GM21619 (cell line): ENCODE measurements around the gene ZBTB43.
"Not testable (repeated sequence)": the region's sequence is repeated elsewhere in the genome, so short reads cannot be mapped to it uniquely, and the experiment has no call there.

ENCODE experiments used
- ATAC-seq: cut with Tn5 transposase; IDR thresholded peaks from one replicate; pipeline ENCODE4 v1.9.1; 2021; ENCODE audit not compliant: unreplicated experiment

ZBTB43 gene, protein sequence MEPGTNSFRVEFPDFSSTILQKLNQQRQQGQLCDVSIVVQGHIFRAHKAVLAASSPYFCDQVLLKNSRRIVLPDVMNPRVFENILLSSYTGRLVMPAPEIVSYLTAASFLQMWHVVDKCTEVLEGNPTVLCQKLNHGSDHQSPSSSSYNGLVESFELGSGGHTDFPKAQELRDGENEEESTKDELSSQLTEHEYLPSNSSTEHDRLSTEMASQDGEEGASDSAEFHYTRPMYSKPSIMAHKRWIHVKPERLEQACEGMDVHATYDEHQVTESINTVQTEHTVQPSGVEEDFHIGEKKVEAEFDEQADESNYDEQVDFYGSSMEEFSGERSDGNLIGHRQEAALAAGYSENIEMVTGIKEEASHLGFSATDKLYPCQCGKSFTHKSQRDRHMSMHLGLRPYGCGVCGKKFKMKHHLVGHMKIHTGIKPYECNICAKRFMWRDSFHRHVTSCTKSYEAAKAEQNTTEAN

DNA sequence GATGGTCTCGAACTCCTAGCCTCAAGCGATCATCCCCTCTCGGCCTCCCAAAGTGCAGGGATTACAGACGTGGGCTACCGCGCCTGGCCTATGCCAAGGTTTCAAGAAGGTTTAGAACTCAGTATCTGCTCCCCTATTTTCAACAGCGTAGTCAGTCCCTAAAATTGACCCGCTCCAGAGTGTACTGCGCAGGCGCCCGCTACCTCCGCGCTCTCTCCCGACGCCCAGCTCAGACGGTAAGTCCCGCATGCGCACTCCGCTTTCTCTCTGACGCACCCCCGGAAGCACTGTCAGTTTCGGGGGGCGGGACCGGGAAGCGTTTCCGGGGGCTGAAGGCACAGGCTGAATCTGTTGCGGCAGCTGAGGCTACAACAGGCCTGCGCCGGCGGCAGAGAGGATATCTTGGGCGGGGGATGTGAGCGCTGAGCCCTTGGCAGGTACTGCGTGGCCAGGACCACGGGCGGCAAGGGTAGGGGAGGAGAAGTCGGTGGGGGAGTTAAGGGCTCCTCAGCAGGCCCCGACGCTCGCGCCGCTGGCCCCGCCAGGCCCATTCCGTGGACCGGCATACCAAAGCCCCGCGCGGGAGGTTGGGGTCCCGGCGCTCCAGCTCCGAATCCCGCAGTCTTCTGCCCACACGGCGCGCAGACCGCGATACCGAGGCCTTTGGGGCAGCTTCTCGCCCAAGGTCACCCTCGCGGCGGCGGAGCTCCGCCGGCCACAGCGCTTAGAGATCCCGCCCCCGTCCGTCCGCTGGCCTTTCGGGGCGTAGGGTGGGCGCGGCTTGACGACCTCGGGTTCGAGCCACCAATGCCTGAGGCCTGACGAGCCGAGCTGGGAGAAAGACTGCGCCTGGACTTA, at the start of gene ZBTB43:
Gene ZBTB43 (plus strand): TSS at position 345 of the 858 bp plus-strand sequence. CDS start 27,470 bp downstream, outside the sequence.
- peak; percentile 71 for ATAC-seq

DNA sequence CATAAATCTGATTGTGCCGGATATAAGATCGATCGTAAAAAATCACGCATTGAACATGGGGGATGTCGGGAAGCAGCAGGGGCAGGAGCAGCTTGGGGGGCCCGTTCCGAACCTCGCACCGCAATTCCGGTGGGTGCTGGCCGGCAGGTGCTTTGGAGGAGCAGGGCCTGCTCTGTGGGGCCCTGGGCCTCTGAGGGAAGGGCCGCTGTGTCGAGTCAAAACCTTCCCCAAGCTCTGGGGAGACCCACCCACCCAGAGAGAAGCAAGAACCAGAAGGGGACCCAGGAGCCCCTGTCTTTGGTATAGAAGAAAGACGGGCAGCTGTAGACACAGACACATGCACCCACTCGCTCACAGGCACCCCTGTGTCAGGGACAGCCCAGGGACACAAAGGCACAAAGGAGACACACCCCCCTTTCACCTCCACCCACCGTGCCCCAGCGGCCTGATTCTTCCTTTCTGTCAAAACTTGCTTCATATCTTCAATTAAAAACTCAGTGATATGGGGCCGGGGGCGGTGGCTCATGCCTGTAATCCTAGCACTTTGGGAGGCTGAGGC, 49.4 kb upstream of the ZBTB43 start:
- ATAC-seq, result no peak

DNA sequence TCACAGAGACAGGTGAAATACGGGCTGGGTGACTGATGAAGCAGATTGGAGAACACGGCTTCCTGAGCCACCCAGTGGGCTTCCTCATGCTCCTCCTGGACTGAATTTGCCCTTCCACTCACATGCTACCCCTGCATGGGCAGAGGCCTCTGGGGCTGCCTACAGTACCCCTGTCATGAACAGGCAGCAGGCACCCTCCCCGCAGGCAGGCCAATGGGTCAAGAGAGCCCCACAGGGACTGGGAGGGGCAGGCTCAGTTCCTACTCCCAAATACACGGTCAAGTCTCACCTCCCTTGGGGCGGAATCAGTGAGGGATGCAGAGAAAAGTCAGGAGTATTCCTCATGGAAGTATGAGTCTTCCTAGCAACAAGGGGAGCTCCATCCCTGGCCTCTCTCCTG, 48.6 kb upstream of the ZBTB43 start:
- ATAC-seq, result no peak

DNA sequence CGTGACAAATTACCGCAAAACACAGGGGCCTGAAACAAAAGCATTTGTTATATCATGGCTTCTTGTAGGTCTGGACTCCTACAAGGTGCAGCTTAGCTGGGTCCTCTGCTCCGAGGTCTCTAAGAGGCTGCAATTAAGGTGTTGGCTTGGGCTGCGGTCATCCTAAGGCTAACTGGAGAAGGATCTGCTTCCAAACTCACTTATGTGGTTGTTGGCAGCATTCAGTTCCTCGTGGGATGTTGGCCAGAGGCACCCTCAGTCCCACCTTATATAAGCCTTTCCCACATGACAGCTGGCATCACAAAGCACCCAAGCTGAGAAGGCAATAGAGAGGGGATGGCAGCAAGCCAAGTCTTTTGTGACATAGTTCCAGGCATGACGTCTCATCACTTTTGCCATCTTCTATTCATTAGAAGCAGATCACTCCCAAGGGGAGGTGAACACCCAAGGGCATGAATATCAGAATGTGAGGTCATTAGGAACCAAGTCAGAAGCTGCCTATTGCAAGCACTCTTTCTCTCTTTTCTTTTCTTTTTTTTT, 47.9 kb upstream of the ZBTB43 start:
- no peak for ATAC-seq

DNA sequence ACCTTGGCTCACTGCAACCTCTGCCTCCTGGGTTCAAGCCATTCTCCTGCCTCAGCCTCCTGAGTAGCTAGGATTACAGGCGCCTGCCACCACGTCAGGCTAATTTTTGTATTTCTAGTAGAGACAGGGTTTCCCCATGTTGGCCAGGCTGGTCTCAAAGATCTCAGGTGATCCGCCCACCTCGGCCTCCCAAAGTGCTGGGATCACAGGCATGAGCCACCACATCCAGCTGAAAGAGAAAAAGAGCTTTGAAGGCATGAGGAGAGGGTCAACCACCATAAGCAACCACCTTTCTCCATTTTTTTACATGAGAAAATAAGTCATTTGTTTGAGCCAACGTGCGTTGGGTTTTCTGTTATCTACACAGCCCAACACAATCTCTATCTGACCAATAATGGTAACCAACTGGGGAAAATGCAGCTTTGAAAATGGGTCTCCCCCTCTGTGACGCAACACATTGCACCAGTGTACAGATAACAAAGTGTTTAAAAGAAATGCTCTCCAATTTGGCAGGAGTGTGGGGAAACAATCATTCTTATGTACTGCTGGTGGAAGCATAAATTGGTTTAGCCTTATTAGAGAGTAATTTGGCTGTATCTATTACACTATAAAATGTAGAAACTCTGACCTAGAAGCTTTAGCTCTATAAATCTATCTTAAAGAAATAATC, 45.8 kb upstream of the ZBTB43 start:
- no peak for ATAC-seq

DNA sequence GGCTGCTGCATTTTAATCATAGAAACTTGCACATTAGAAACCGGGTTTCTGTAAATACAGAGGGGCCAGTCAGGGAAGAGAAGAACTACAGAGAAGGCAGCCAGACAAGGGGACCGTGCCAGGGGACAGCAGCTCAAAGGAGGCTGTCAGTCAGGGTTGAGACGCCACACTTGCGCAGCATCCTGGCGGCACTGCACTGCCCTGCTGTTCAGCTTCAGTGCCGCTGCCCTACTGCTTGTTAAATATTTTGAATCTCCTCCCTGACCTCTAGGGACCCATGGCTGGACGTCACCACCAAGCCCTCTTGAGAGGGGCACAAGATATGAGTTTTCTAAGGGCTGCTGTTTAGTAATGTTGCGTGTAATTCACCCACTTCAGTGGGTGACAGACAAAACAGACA, 43.6 kb upstream of the ZBTB43 start:
- ATAC-seq, result no peak

DNA sequence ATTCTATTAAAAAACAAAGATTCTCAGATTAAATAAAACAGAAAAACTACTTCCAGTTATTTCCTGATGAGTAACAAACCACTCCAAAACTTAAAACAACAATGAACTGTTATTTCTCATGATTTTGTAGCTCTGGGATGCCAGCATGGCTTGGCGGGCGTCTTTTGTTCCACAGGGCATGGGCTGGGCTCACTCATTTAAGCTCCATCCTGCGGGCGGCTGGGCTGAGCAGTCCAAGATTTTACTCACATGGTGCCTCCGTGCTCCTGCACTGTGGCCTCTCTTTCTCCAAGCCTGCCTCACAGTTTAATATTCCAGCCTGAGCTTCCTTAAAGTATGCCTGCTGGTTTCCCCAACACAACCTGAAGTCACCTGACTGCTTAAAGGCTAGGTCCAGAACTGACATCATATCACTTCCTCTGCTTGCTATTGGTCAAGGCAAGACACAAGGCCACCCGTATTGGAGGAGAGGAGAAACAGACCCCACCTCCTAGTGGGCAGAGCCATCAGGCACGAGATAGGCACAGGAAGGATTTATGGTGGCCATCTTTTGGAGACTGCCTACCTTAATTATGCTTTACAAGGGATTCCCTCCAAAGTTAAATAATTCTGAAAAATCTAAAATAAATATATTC, 41.6 kb upstream of the ZBTB43 start:
- ATAC-seq, result no peak

DNA sequence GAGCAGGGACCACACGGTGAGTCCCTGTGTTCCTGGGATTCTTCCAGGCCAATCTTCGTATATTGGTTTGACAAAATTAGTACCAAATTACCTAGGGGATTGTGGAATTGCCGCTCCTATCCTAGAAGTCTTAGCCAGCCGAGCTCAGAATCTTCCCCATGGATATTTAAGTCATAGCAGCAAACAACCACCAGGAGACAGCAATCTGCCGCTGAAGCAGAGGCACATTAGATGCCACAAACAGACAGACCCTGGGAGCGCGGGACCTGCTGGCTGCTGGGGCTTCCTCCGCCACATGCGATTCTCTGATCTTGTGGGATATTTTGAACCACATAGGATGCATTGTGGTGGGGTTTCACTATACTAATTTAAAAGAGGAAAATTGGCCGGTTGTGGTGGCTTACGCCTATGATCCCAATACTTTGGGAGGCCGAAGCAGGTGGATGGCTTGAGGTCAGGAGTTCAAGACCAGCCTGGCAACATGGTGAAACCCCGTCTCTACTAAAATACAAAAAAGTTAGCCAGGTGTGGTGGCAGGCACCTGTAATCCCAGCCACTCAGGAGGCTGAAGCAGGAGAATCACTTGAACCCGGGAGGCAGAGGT, 31.7 kb upstream of the ZBTB43 start:
- ATAC-seq, result no peak

DNA sequence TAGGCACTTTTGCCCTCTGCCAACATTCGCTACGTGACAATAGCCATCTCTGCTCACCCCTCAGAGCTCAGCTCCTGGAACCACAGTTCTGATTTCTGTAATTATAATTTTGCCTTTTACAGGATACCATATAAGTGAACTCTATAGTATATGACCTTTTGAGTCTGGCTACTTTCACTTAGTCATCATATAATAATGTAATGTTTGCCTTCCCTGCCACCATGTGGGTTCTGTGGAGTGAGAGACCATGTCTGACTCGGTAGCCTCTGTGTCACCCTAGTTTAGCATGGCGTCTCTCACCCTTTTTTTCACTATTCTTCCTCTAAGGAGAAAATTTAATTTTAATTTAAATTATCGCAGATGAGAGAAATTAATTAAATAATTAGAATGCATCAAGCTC, 28.9 kb upstream of the ZBTB43 start:
- ATAC-seq, result no peak

DNA sequence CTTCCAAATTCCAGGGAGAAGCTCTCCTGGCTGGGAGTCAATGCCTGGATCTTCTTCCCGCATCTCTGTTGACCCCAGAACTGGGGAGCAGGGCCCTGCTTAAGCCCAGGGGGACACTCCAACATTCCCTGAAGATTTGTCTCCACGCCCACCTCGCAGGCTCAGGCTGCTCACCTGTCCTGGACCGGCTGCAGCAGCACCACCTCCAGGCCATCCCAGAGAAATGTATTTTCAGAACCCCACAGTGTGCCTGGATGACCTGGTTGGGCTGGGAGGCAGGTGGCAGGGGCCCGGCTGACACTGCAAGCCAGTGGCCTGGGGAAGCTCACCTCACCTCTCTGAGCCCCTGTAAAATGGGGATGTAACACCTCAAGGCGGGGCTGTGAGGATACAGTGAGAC, 27.1 kb upstream of the ZBTB43 start:
- no peak for ATAC-seq

DNA sequence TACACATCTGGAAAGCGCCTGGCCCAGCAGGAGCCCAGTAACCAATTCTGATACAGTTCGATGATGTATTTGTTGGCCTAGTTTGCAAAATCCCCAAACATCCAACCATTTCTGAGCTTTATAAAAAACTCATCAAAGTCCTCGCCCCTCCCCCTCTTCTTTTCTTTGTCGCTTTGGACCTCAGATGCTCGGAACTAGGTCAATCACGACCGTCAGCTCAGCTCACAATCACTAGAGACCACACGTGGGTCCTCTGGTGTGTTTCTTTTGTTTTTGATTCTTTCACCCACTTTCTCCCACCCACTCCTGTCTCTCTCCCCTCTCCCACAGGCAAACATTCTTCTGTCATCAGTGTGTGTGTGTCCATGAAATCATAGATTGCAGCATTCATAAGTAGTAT, 26.7 kb upstream of the ZBTB43 start:
- ATAC-seq, result no peak

DNA sequence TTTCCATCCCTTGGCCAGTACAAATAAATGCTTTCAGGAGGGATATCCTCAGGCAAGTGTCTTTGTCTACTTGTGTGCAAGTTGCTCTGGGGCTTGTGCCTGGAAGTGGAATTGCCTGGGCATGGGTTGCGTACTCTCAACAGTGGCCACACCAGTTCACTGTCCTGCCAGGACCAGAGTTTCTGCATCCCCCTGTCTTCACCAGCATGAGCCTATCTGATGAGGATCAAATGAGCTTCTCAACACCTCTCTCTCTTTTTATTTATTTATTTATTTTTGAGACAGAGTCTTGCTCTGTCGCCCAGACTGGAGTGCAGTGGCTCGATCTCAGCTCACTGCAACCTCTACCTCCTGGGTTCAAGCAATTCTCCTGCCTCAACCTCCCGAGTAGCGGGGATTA, 26.1 kb upstream of the ZBTB43 start:
- ATAC-seq, result not testable (repeated sequence)

DNA sequence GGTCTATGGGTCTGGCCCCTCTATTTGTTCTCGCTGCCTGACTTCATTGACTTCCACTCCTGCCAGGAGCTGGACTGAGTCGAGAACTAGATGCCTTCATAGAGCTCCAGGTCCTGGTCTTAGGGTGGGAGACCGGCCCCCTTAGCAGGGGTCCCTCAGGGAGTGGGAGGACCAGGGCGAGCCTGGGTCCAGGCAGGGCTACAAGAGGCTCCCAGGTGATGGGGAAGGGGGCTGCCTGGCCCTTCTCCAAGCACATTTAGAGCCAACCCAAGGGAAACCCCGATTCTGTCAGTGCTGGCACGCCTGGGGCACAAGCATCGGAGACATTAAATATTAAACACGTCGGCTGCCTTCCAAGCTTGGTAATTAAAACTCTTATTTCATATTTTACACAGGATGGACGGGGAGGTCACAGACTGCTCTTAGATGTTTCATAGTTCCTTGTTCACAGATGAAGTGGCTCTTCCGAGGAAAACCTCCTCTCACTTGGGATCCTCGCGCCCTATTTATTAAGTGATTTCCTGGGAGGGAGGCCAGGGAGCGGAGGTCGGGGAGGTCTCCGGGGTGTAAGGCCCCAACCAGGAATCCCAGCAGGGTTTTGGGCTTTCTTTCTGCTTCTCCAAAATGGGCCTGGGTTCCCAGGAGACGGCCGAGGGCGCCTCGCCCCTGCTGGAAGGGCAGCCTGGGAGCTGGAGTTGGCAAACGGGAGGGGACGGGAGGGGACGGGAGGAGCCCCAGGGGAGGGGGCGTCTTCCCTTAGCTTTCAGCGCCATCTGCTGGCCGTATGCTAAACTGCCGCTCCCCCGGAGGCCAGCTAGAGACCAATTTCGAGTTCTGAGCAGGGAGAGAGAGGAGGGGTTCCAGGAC, 23.4 kb upstream of the ZBTB43 start:
- no peak for ATAC-seq

DNA sequence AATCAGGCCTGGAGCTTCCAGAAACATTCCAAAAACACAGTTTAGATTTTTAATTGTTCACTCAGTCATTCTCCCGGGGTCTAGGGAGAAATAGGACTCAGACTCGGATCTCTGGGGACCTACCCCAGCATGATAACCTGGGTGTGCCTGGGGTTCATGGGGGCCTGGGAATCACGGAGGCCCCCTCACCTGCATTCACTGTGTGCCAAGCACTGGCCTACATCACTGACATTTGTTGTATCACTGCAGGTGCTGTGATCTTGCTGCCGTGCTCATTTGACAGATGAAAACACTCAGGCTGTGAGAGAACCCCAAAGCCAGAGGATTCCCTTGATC, 22.8 kb upstream of the ZBTB43 start:
- ATAC-seq, result no peak

DNA sequence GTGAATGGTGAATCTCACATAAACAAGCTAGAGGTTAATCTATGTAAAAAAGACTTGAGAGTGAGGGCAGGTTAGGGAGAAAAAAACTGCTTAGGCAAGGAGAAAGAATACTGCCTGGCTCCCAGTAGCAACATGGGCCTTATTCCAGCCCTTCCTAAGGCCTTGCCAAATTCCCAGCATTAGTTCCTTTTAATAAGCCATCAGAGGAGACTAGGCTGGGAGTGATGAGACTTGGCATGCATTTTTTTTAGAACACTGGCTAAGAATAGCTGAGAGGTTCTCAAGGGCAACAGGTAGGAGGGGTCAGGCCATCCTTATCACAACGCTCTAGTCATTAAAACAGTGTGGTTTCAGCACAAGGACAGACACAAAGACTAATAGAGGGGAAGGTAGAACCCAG, 20.9 kb upstream of the ZBTB43 start:
- ATAC-seq, result no peak

DNA sequence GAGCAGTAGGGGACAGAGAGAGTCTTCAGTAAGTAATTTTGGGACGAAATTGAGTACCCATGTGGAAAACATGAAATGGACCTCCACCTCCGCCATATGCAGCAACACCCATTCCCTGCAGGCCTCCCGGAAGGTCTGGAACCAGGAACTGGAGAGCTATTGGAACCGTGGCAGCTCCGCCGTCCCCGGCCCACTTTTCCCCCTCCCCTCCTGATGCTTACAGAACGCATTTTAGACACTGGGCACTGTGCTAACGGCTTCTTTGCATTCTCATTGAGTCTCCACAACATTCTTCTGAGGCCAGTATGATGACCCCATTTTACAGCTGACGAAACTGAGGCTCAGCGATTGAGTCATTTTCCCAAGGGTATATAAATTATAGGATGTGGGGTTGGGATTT, 20.4 kb upstream of the ZBTB43 start:
- no peak for ATAC-seq

DNA sequence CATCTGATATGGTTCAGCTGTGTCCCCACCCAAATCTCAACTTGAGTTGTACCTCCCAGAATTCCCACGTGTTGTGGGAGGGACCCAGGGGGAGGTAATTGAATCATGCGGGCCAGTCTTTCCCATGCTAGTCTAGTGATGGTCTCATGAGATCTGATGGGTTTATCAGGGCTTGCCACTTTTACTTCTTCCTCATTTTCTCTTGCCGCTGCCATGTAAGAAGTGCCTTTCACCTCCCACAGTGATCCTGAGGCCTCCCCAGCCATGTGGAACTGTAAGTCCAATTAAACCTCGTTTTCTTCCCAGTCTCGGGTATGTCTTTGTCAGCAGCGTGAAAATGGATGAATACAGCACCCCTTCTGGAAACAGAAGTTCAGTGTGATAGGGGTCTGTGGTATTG, 20.0 kb upstream of the ZBTB43 start:
- not testable (repeated sequence) for ATAC-seq

DNA sequence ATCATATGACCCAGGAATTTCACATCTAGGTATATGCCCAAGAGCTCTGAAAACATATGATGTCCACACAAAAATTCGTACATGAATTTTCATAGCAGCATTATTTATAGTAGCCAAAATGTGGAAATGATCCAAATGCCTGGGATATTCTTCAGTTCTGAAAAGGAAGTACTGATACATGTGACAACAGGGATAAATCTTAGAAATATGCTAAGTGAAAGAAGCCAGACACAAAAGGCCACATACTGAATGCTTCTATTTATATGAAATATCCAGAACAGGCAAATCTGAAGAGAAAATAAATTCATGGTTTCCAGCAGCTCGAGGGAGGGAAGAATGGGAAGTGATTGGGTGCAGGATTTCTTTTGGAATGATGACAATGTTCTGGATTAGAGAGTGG, 16.8 kb upstream of the ZBTB43 start:
- no peak for ATAC-seq

DNA sequence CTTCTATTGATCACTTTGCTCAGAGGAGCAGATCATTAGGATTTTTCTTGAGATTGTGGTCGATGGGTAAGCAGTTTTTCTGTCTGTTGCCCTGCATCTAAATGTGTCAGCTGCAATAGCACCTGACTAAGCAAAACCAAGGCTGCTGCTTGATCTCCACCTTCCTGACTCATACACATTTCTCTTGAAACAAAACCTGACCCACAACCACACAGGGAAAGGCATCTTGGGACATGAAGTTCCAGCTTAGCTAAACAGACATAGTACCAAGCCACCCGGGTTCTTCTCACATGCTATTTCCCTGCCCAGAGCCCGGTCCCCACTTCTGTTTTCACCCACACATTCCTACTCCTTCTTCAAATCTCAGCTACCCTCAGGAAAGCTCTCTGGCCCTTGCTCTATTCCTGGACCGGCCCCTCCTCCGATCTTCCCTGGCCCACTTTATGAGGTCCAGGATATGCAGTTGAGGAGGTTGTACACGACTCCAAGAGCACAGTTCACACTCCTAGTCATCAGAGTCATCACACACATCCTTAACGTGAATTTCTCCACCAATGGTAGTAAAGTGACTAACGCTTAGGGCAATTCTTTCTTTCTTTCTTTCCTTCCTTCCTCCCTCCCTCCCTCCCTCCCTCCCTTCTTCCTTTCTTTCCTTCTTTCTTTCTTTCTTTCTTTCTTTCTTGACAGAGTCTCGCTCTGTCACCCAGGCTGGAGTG, 16.0 kb upstream of the ZBTB43 start:
- ATAC-seq, result no peak
